Mesendoderm (in vitro differentiated cells): ENCODE data around the gene PDZRN3.
A peak's percentile ranks its signal among the peaks of the same experiment; 100 is the strongest.

Source experiments
- DNase-seq: peaks from one replicate; pipeline ENCODE4 v3.0.0; 2013
- H2AK5ac ChIP-seq: 2 replicates; pipeline ENCODE4 v1.6.1; 2013; ENCODE audit warnings: low read length, inconsistent platforms
- H2BK120ac ChIP-seq: 2 replicates; pipeline ENCODE4 v1.6.1; 2013; ENCODE audit warnings: low read depth, mild to moderate bottlenecking, low read length, moderate library complexity, mixed read lengths
- H2BK15ac ChIP-seq: replicated peaks from 2 replicates; pipeline ENCODE4 v1.6.1; 2013; ENCODE audit warnings: low read depth, mild to moderate bottlenecking, moderate library complexity
- H2BK5ac ChIP-seq: 2 replicates; pipeline ENCODE4 v1.6.1; 2013; ENCODE audit warnings: low read length, inconsistent platforms
- H3K18ac ChIP-seq: 2 replicates; pipeline ENCODE4 v1.6.1; 2013; ENCODE audit warnings: mild to moderate bottlenecking, low read length, mixed read lengths
- H3K23ac ChIP-seq: one replicate; pipeline ENCODE4 v1.6.1; 2013; ENCODE audit warnings: low read length
- H3K27ac ChIP-seq: 2 replicates; pipeline ENCODE4 v1.5.1; 2013; ENCODE audit warnings: low read depth, mild to moderate bottlenecking, inconsistent platforms, low read length, moderate library complexity
- H3K27me3 ChIP-seq: 2 replicates; pipeline ENCODE4 v1.6.1; 2013; ENCODE audit warnings: low read length, control low read depth, mild to moderate bottlenecking, inconsistent platforms; ENCODE audit not compliant: insufficient read depth, poor library complexity
- H3K36me3 ChIP-seq: 2 replicates; pipeline ENCODE4 v1.6.1; 2013; ENCODE audit warnings: low read length, inconsistent platforms; ENCODE audit not compliant: control insufficient read depth, insufficient read depth
- H3K4ac ChIP-seq: one replicate; pipeline ENCODE4 v1.6.1; 2013; ENCODE audit warnings: low read depth, mild to moderate bottlenecking, low read length, moderate library complexity
- H3K4me1 ChIP-seq: 2 replicates; pipeline ENCODE4 v1.6.1; 2013; ENCODE audit warnings: low read depth, low read length, inconsistent platforms; ENCODE audit not compliant: control insufficient read depth
- H3K4me2 ChIP-seq: 2 replicates; pipeline ENCODE4 v1.6.1; 2013; ENCODE audit warnings: low read length
- H3K4me3 ChIP-seq: 2 replicates; pipeline ENCODE4 v1.5.1; 2013; ENCODE audit warnings: mild to moderate bottlenecking, low read length
- H3K56ac ChIP-seq: one replicate; pipeline ENCODE4 v1.6.1; 2013; ENCODE audit warnings: low read length
- H3K79me1 ChIP-seq: 2 replicates; pipeline ENCODE4 v1.6.1; 2013; ENCODE audit warnings: low read length, inconsistent platforms
- H3K79me2 ChIP-seq: 2 replicates; pipeline ENCODE4 v1.6.1; 2013; ENCODE audit warnings: mild to moderate bottlenecking, low read length; ENCODE audit not compliant: control insufficient read depth, insufficient read depth
- H3K9ac ChIP-seq: 2 replicates; pipeline ENCODE4 v1.6.1; 2013; ENCODE audit warnings: low read length, inconsistent platforms
- H4K5ac ChIP-seq: one replicate; pipeline ENCODE4 v1.6.1; 2013; ENCODE audit warnings: low read length
- H4K8ac ChIP-seq: one replicate; pipeline ENCODE4 v1.6.1; 2013; ENCODE audit warnings: low read depth, mild to moderate bottlenecking, control low read depth, low read length, moderate library complexity
- WGBS: extraction: QIAGEN DNeasy Blood & Tissue Kit; methylation state at CpG from one replicate; pipeline ENCODE4 v1.1.7; 2013; ENCODE audit warnings: low lambda C conversion rate, missing lambda C conversion rate; ENCODE audit not compliant: insufficient coverage; ENCODE audit errors: extremely low coverage; 5-methylcytosine and 5-hydroxymethylcytosine counted together

PDZRN3 gene

GRCh38 chr3:73490453-73491286 lies 134.1 kb downstream of the PDZRN3 start:
- Histone ChIP-seq H3K79me1 (no peaks in the 10 kb centered on the region), H3K4me1 (peaks cover 18% of the 10 kb centered on the region), H2BK120ac (no peak overlapping the region), H3K23ac (no peak overlapping the region), H2BK15ac (no peak overlapping the region), H3K4ac (peak overlapping the region; percentile 18), H3K4me3 (no peak overlapping the region), H2AK5ac (peak overlapping the region; percentile 47), H3K27ac (peak overlapping the region; percentile 64), H3K36me3 (no peaks in the 10 kb centered on the region), H3K9ac (peak overlapping the region; percentile 2), H3K27me3 (no peaks in the 10 kb centered on the region), H3K56ac (peak overlapping the region; percentile 59), H2BK5ac (peak overlapping the region; percentile 41), H4K5ac (peak overlapping the region; percentile 17), H3K79me2 (no peaks in the 10 kb centered on the region), H4K8ac (no peak overlapping the region), H3K4me2 (no peak overlapping the region), H3K18ac (peak overlapping the region; percentile 54)
- DNase-seq: peak; percentile 93
- no CpG with 5 or more reads among the region's 8 CpGs for WGBS

- Histone ChIP-seq H4K8ac (no peak overlapping the region), H2BK5ac (peak overlapping the region; percentile 78), H4K5ac (no peak overlapping the region), H3K79me1 (no peaks in the 10 kb centered on the region), H2AK5ac (no peak overlapping the region), H3K79me2 (no peaks in the 10 kb centered on the region), H3K36me3 (no peaks in the 10 kb centered on the region), H2BK15ac (no peak overlapping the region), H3K18ac (no peak overlapping the region), H3K9ac (peak overlapping the region; percentile 33), H3K27me3 (no peaks in the 10 kb centered on the region), H3K56ac (peak overlapping the region; percentile 54), H3K4me2 (no peak overlapping the region), H3K4me1 (peaks cover 32% of the 10 kb centered on the region), H3K23ac (no peak overlapping the region), H3K4me3 (no peak overlapping the region), H3K27ac (no peak overlapping the region), H2BK120ac (no peak overlapping the region), H3K4ac (no peak overlapping the region)
- DNase-seq: peak; percentile 67
- WGBS: no CpG with 5 or more reads among the region's 4 CpGs
Measured at GRCh38 chr3:73485877-73486330, 138.8 kb downstream of the PDZRN3 start.

GRCh38 chr3:73484656-73485248 lies 140.0 kb downstream of the PDZRN3 start:
- WGBS: no CpG with 5 or more reads among the region's 7 CpGs
- Histone ChIP-seq H2BK15ac (no peak overlapping the region), H2AK5ac (no peak overlapping the region), H3K4ac (peak overlapping the region; percentile 1), H3K18ac (peak overlapping the region; percentile 43), H3K36me3 (no peaks in the 10 kb centered on the region), H3K27me3 (no peaks in the 10 kb centered on the region), H3K79me1 (no peaks in the 10 kb centered on the region), H2BK120ac (no peak overlapping the region), H4K8ac (no peak overlapping the region), H2BK5ac (peak overlapping the region; percentile 54), H3K4me2 (no peak overlapping the region), H4K5ac (peak overlapping the region; percentile 2), H3K9ac (peak overlapping the region; percentile 22), H3K4me1 (peaks cover 26% of the 10 kb centered on the region), H3K4me3 (no peak overlapping the region), H3K23ac (no peak overlapping the region), H3K79me2 (no peaks in the 10 kb centered on the region), H3K56ac (peak overlapping the region; percentile 61), H3K27ac (peak overlapping the region; percentile 9)
- peak; percentile 71 for DNase-seq

- no peaks in the 10 kb centered on the region for H3K27me3 ChIP-seq
- WGBS: no CpG with 5 or more reads among the region's 3 CpGs
- peaks cover 26% of the 10 kb centered on the region for H3K4me1 ChIP-seq
- no peak overlapping the region for H4K8ac ChIP-seq
- H3K79me1 ChIP-seq: no peaks in the 10 kb centered on the region
- no peak overlapping the region for H3K23ac ChIP-seq
- H4K5ac ChIP-seq: no peak overlapping the region
- H3K4ac ChIP-seq: no peak overlapping the region
- H3K56ac ChIP-seq: no peak overlapping the region
- no peak overlapping the region for H3K18ac ChIP-seq
- H2BK120ac ChIP-seq: no peak overlapping the region
- no peak overlapping the region for H2BK5ac ChIP-seq
- H3K79me2 ChIP-seq: no peaks in the 10 kb centered on the region
- no peak overlapping the region for H3K27ac ChIP-seq
- no peak overlapping the region for H2BK15ac ChIP-seq
- H3K36me3 ChIP-seq: no peaks in the 10 kb centered on the region
- no peak overlapping the region for H2AK5ac ChIP-seq
- no peak overlapping the region for H3K4me2 ChIP-seq
- peak; percentile 49 for DNase-seq
- no peak overlapping the region for H3K9ac ChIP-seq
- no peak overlapping the region for H3K4me3 ChIP-seq
Measured at GRCh38 chr3:73481888-73482287, 142.9 kb downstream of the PDZRN3 start.

- Histone ChIP-seq H3K27ac (no peak overlapping the region), H3K23ac (no peak overlapping the region), H3K4me1 (peaks cover 20% of the 10 kb centered on the region), H3K18ac (no peak overlapping the region), H4K8ac (no peak overlapping the region), H3K9ac (no peak overlapping the region), H3K56ac (peak overlapping the region; percentile 22), H3K79me2 (no peaks in the 10 kb centered on the region), H2BK15ac (no peak overlapping the region), H3K27me3 (no peaks in the 10 kb centered on the region), H3K79me1 (no peaks in the 10 kb centered on the region), H3K4ac (no peak overlapping the region), H2BK120ac (no peak overlapping the region), H2BK5ac (no peak overlapping the region), H3K4me2 (no peak overlapping the region), H4K5ac (no peak overlapping the region), H2AK5ac (no peak overlapping the region), H3K4me3 (no peak overlapping the region), H3K36me3 (no peaks in the 10 kb centered on the region)
- DNase-seq: no peak
- no CpG with 5 or more reads among the region's 3 CpGs for WGBS
Measured at GRCh38 chr3:73480187-73480672, 144.5 kb downstream of the PDZRN3 start.
